ENCODE measurements around the gene PNMT.
"Not testable (repeated sequence)": the region's sequence is repeated elsewhere in the genome, so short reads cannot be mapped to it uniquely, and the experiment has no call there.

The PNMT gene

DNA sequence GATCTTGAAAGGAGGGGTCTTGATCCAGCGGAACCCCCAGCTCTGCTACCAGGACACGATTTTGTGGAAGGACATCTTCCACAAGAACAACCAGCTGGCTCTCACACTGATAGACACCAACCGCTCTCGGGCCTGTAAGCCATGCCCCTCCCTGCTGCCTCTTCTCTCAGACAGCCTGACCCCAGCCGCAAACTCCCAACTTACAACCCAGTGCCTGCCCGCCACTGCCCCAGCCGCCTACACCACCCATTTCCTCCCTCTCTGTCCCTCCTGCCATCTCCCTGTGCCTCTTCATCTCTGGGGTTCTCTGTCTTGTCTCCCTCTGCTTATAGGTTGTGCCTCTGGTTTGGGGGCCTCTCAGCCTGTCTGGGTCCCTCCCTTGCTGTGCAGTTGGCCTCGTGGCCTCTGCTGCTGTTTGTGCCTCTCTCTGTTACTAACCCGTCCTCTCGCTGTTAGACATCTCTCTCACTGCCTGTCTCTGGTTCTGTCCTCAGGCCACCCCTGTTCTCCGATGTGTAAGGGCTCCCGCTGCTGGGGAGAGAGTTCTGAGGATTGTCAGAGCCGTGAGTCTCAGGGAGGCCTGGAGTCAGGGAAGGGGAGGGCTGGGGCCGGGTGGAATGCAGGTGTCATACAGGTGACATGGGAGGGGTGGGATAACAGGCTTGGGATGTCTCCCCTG is 41.2 kb downstream of the PNMT start:
- DNase-seq (ENCODE audit: low read depth): no peak

GRCh38 chr17:39709998-39710964 is 42.0 kb downstream of the PNMT start:
- no peak for DNase-seq (ENCODE audit: low read depth)

DNA sequence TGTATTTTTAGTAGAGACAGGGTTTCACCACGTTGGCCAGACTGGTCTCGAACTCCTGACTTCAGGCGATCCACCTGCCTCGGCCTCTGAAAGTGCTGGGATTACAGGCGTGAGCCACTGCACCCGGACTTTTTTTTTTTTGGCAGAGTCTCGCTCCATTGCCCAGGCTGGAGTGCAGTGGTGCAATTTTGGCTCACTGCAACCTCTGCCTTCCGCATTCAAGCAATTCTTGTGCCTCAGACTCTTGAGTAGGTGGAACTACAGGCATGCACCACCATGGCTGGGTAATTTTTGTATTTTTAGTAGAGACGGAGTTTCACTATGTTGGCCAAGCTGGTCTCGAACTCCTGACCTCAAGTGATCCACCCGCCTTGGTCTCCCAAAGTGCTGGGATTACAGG is 42.8 kb downstream of the PNMT start:
- not testable (repeated sequence) for DNase-seq (ENCODE audit: low read depth)

- no peak for DNase-seq (ENCODE audit: low read depth)
These were observed 43.6 kb downstream of the PNMT start for GRCh38 chr17:39711851-39712250.

DNA sequence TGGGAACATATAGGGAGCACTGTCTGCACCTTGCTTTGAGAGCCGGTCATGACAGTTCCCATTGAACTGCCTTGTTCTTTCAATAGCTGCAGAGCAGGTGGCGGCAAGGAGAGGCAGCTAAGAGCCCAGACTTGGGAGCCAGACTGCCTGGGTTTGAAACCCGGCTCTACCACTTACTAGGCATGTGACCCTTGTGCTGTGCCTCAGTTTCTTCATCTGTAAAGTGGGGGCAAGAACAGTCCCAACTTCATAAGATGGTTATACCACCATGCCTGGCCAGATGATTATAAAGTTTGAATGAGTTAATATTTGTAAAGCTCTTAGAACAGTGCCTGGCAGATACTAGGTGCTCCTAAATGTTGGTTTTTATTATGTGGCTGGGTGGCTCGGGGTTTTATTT is 46.0 kb downstream of the PNMT start:
- DNase-seq (ENCODE audit: low read depth): no peak

GRCh38 chr17:39715375-39716072 is 47.3 kb downstream of the PNMT start:
- DNase-seq (ENCODE audit: low read depth): no peak

DNA sequence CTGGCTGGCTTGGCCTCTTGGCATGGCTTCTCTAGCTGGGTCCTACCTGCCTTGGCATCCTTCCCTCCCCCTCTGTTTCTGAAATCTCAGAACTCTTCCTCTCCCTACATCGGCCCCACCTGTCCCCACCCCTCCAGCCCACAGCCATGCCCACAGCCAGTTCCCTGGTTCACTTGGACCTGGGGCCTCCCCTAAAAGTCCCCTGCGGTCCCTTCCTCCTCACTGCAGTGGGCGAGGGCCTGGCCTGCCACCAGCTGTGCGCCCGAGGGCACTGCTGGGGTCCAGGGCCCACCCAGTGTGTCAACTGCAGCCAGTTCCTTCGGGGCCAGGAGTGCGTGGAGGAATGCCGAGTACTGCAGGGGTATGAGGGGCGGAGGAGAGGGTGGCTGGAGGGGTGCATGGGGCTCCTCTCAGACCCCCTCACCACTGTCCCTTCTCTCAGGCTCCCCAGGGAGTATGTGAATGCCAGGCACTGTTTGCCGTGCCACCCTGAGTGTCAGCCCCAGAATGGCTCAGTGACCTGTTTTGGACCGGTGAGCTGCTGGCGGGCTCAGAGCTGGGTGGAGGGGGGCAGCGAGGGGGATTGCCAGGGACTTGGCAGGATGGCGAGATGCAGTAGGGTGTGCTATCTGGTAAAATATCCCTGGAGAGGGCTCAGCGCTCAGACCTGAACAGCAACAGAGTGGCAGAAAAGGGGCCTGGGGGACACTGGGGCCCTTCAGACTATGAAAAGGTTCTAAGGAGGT is 48.0 kb downstream of the PNMT start:
- no peak for DNase-seq (ENCODE audit: low read depth)

- DNase-seq (ENCODE audit: low read depth): no peak
These were observed 48.8 kb downstream of the PNMT start for GRCh38 chr17:39716879-39717536.

GRCh38 chr17:39717660-39718059 is 49.4 kb downstream of the PNMT start:
- DNase-seq (ENCODE audit: low read depth): no peak

- no peak for DNase-seq (ENCODE audit: low read depth)
These were observed 51.5 kb downstream of the PNMT start for GRCh38 chr17:39719563-39720355.
